HEK293 (cell line): ENCODE measurements around the gene DLG2.

Experiments
- CTCF ChIA-PET: fragments of 350-600 bp; formaldehyde crosslinking; extraction: SDS; loops from one replicate; lab custom pipeline; 2021; ENCODE audit warnings: antibody characterized with exemption; lab: Yijun Ruan, JAX
- POLR2A ChIA-PET: fragments of 300-600 bp; formaldehyde crosslinking; extraction: SDS; loops from one replicate; lab custom pipeline; 2020; ENCODE audit warnings: antibody characterized with exemption, inconsistent platforms; lab: Yijun Ruan, JAX
- H3K27ac ChIP-seq: fragments of 200-500 bp; sonication (Bioruptor generic); 2 replicates; pipeline ENCODE4 v1.5.1; 2014; ENCODE audit warnings: low read depth, low read length, control low read depth, inconsistent platforms; ENCODE audit errors: extremely low read depth
- H3K36me3 ChIP-seq, 2 experiments: fragments of 200-500 bp in 1 of 2; sonication (Bioruptor generic) in 1 of 2; 1 replicate in 1 of 2; 2 replicates in 1 of 2; pipeline ENCODE4 v1.5.1; 2014 to 2017; ENCODE audit warnings: inconsistent platforms in 2 of 2, low read length in 2 of 2; ENCODE audit not compliant: control insufficient read depth in 2 of 2, insufficient read depth in 1 of 2
- H3K4me1 ChIP-seq: fragments of 200-500 bp; sonication (Bioruptor generic); 2 replicates; pipeline ENCODE4 v1.5.1; 2014; ENCODE audit warnings: mild to moderate bottlenecking, low read length, inconsistent platforms; ENCODE audit not compliant: control insufficient read depth, insufficient read depth
- H3K4me3 ChIP-seq: 2 replicates; pipeline ENCODE4 v1.5.1; 2011; ENCODE audit warnings: low read depth, mild to moderate bottlenecking, control low read depth, low read length, moderate library complexity
- H3K9me3 ChIP-seq: fragments of 200-500 bp; sonication (Bioruptor generic); 2 replicates; pipeline ENCODE4 v1.5.1; 2014; ENCODE audit warnings: low read depth, low read length, inconsistent platforms; ENCODE audit not compliant: control insufficient read depth, insufficient read depth
- KLF8 ChIP-seq: fragments of 450-650 bp; formaldehyde crosslinking; IDR thresholded peaks from 2 replicates; pipeline ENCODE4 v1.5.1; 2016; ENCODE audit warnings: missing biosample characterization, missing genetic modification characterization
- PATZ1 ChIP-seq: fragments of 450-650 bp; formaldehyde crosslinking; IDR thresholded peaks from 2 replicates; pipeline ENCODE4 v1.5.1; 2016; ENCODE audit warnings: missing biosample characterization, missing genetic modification characterization
- PRDM1 ChIP-seq: fragments of 450-650 bp; formaldehyde crosslinking; IDR thresholded peaks from 2 replicates; pipeline ENCODE4; 2016; ENCODE audit warnings: missing biosample characterization, missing genetic modification characterization
- PRDM4 ChIP-seq: fragments of 450-650 bp; formaldehyde crosslinking; IDR thresholded peaks from 2 replicates; pipeline ENCODE4 v1.5.1; 2017; ENCODE audit warnings: missing biosample characterization, missing genetic modification characterization
- TCF7L2 ChIP-seq: IDR thresholded peaks from 2 replicates; pipeline ENCODE4 v1.6.1; 2011; ENCODE audit warnings: low read depth, mild to moderate bottlenecking, inconsistent platforms, low read length, moderate library complexity, borderline replicate concordance
- ZBTB1 ChIP-seq: fragments of 450-650 bp; formaldehyde crosslinking; IDR thresholded peaks from 2 replicates; pipeline ENCODE4 v1.5.1; 2016; ENCODE audit warnings: missing biosample characterization, missing genetic modification characterization
- ZBTB26 ChIP-seq: fragments of 450-650 bp; formaldehyde crosslinking; optimal IDR thresholded peaks from 2 replicates; pipeline ENCODE3; 2016; ENCODE audit warnings: missing biosample characterization, mild to moderate bottlenecking, missing genetic modification characterization
- ZNF114 ChIP-seq: fragments of 450-650 bp; formaldehyde crosslinking; IDR thresholded peaks from 2 replicates; pipeline ENCODE4 v1.5.0; 2017; ENCODE audit warnings: missing biosample characterization, missing genetic modification characterization
- ZNF157 ChIP-seq: fragments of 450-650 bp; formaldehyde crosslinking; IDR thresholded peaks from 2 replicates; pipeline ENCODE4 v1.5.1; 2016; ENCODE audit warnings: missing biosample characterization, missing genetic modification characterization
- ZNF2 ChIP-seq: fragments of 450-650 bp; formaldehyde crosslinking; IDR thresholded peaks from 2 replicates; pipeline ENCODE4 v1.5.1; 2016; ENCODE audit warnings: missing biosample characterization, missing genetic modification characterization
- ZNF239 ChIP-seq: fragments of 450-650 bp; formaldehyde crosslinking; IDR thresholded peaks from 2 replicates; pipeline ENCODE4 v1.5.1; 2016; ENCODE audit warnings: missing biosample characterization, missing genetic modification characterization
- ZNF248 ChIP-seq: fragments of 450-650 bp; formaldehyde crosslinking; IDR thresholded peaks from 2 replicates; pipeline ENCODE4 v1.5.1; 2017; ENCODE audit warnings: missing biosample characterization, missing genetic modification characterization
- ZNF280C ChIP-seq: fragments of 450-650 bp; formaldehyde crosslinking; IDR thresholded peaks from 2 replicates; pipeline ENCODE4 v1.5.1; 2016; ENCODE audit warnings: missing biosample characterization, missing genetic modification characterization
- ZNF362 ChIP-seq: fragments of 450-650 bp; formaldehyde crosslinking; IDR thresholded peaks from 2 replicates; pipeline ENCODE4 v1.5.1; 2016; ENCODE audit warnings: missing biosample characterization, missing genetic modification characterization
- ZNF366 ChIP-seq: fragments of 450-650 bp; formaldehyde crosslinking; conservative IDR thresholded peaks from 2 replicates; pipeline ENCODE4 v1.5.1; 2016; ENCODE audit warnings: missing biosample characterization, missing genetic modification characterization
- ZNF394 ChIP-seq: fragments of 450-650 bp; formaldehyde crosslinking; IDR thresholded peaks from 2 replicates; pipeline ENCODE4 v1.5.1; 2016; ENCODE audit warnings: missing biosample characterization, missing genetic modification characterization, mild to moderate bottlenecking, moderate library complexity, borderline replicate concordance
- ZNF529 ChIP-seq: fragments of 450-650 bp; formaldehyde crosslinking; IDR thresholded peaks from 2 replicates; pipeline ENCODE4 v1.5.1; 2017; ENCODE audit warnings: missing genetic modification characterization, missing biosample characterization; ENCODE audit not compliant: insufficient replicate concordance
- ZNF692 ChIP-seq: fragments of 450-650 bp; formaldehyde crosslinking; IDR thresholded peaks from 2 replicates; pipeline ENCODE4 v1.5.1; 2016; ENCODE audit warnings: missing biosample characterization, missing genetic modification characterization
- ZNF747 ChIP-seq: fragments of 450-650 bp; formaldehyde crosslinking; IDR thresholded peaks from 2 replicates; pipeline ENCODE4 v1.5.1; 2016; ENCODE audit warnings: missing biosample characterization, missing genetic modification characterization
- ZSCAN18 ChIP-seq: fragments of 450-650 bp; formaldehyde crosslinking; IDR thresholded peaks from 2 replicates; pipeline ENCODE4 v1.5.1; 2016; ENCODE audit warnings: missing biosample characterization, missing genetic modification characterization

DLG2 gene

GRCh38 chr11:84581083-84581482 lies 1046.1 kb downstream of the DLG2 start:
- no peaks in the 10 kb centered on the region for H3K36me3 ChIP-seq
- H3K9me3 ChIP-seq: no peaks in the 10 kb centered on the region
- POLR2A ChIA-PET: no interaction called here
- no peak for TF ChIP-seq ZBTB1 (tag by site-specific recombination)
- no peak for TF ChIP-seq ZNF248 (tag by site-specific recombination)
- no peak for TF ChIP-seq PRDM1 (tag by site-specific recombination)
- CTCF ChIA-PET: no interaction called here
- no peaks in the 10 kb centered on the region for H3K4me1 ChIP-seq
- no peak overlapping the region for H3K4me3 ChIP-seq
- H3K27ac ChIP-seq: no peak overlapping the region

GRCh38 chr11:84580428-84580827 lies 1046.7 kb downstream of the DLG2 start:
- no peak overlapping the region for H3K4me3 ChIP-seq
- no peaks in the 10 kb centered on the region for H3K36me3 ChIP-seq
- H3K9me3 ChIP-seq: no peaks in the 10 kb centered on the region
- TF ChIP-seq ZNF529 (tag by site-specific recombination): no peak
- no peak for TF ChIP-seq ZNF692 (tag by site-specific recombination)
- no peak for TF ChIP-seq KLF8 (tag by site-specific recombination)
- TF ChIP-seq ZNF239 (tag by site-specific recombination): no peak
- no peak for TF ChIP-seq PRDM4 (tag by site-specific recombination)
- no peak for TF ChIP-seq ZNF2 (tag by site-specific recombination)
- no peak for TF ChIP-seq ZSCAN18 (tag by site-specific recombination)
- no peak for TF ChIP-seq ZNF366 (tag by site-specific recombination)
- TF ChIP-seq TCF7L2: no peak
- TF ChIP-seq ZNF280C (tag by site-specific recombination): no peak
- no peak for TF ChIP-seq ZNF394 (tag by site-specific recombination)
- TF ChIP-seq ZNF114 (tag by site-specific recombination): no peak
- ChIA-PET POLR2A (no interaction called here), CTCF (no interaction called here)
- H3K4me1 ChIP-seq: no peaks in the 10 kb centered on the region
- no peak overlapping the region for H3K27ac ChIP-seq

- H3K4me1 ChIP-seq: no peaks in the 10 kb centered on the region
- H3K4me3 ChIP-seq: no peak overlapping the region
- no peaks in the 10 kb centered on the region for H3K9me3 ChIP-seq
- no peaks in the 10 kb centered on the region for H3K36me3 ChIP-seq
- ChIA-PET CTCF (no interaction called here), POLR2A (no interaction called here)
- H3K27ac ChIP-seq: no peak overlapping the region
- TF ChIP-seq ZNF157 (tag by site-specific recombination) (no peak), ZNF362 (tag by site-specific recombination) (no peak), ZNF747 (tag by site-specific recombination) (no peak), ZBTB26 (no peak), PATZ1 (tag by site-specific recombination) (no peak)
Observed at GRCh38 chr11:84573868-84574267, 1053.3 kb downstream of the DLG2 start.
